Astrocyte (in vitro differentiated cells and primary cell): Measurements from ENCODE around the gene CTNND2. TPM values are rescaled to one million over a fixed set of nuclear protein-coding genes. Genes with fewer than 3 reads are reported as not detected.
"Not testable (repeated sequence)": the region's sequence is repeated elsewhere in the genome, so short reads cannot be mapped to it uniquely, and the experiment has no call there.

Experiments
- DNase-seq: peaks from one replicate; pipeline ENCODE4 v3.0.0-alpha.2; 2010; ENCODE audit warnings: low read depth
- FAIRE-seq: peaks from 2 replicates; lab custom pipeline; 2011; peaks lifted over from hg19 to GRCh38; lab: Jason Lieb, UNC
- H2AFZ ChIP-seq: 2 replicates; pipeline ENCODE4 v1.6.0; 2012; ENCODE audit warnings: low read depth, low read length, inconsistent platforms
- H3K27ac ChIP-seq: 2 replicates; pipeline ENCODE4 v1.5.1; 2011; ENCODE audit warnings: low read depth, low read length, inconsistent platforms
- H3K27me3 ChIP-seq: 2 replicates; pipeline ENCODE4 v1.6.0; 2011; ENCODE audit warnings: low read length, inconsistent platforms; ENCODE audit not compliant: insufficient read depth
- H3K36me3 ChIP-seq: 2 replicates; pipeline ENCODE4 v1.5.1; 2011; ENCODE audit warnings: low read length, inconsistent platforms; ENCODE audit not compliant: insufficient read depth
- H3K4me1 ChIP-seq: 2 replicates; pipeline ENCODE4 v1.5.1; 2011; ENCODE audit warnings: low read length, inconsistent platforms; ENCODE audit not compliant: insufficient read depth
- H3K4me2 ChIP-seq: 2 replicates; pipeline ENCODE4 v1.6.0; 2012; ENCODE audit warnings: low read length, inconsistent platforms
- H3K4me3 ChIP-seq: 2 replicates; pipeline ENCODE4 v1.5.1; 2011; ENCODE audit warnings: low read depth, mild to moderate bottlenecking, low read length, inconsistent platforms; ENCODE audit not compliant: insufficient read depth
- H3K79me2 ChIP-seq: 2 replicates; pipeline ENCODE4 v1.6.0; 2012; ENCODE audit warnings: mild to moderate bottlenecking, low read length, inconsistent platforms; ENCODE audit not compliant: insufficient read depth
- H3K9ac ChIP-seq: 2 replicates; pipeline ENCODE4 v1.6.0; 2012; ENCODE audit warnings: mild to moderate bottlenecking, low read length, inconsistent platforms
- H3K9me3 ChIP-seq: 2 replicates; pipeline ENCODE4 v1.5.1; 2012; ENCODE audit warnings: low read depth, mild to moderate bottlenecking, low read length, inconsistent platforms; ENCODE audit not compliant: insufficient read depth
- H4K20me1 ChIP-seq: 2 replicates; pipeline ENCODE4 v1.6.0; 2012; ENCODE audit warnings: low read length, inconsistent platforms; ENCODE audit not compliant: insufficient read depth
- H3K27ac Mint-ChIP-seq: one replicate; pipeline ENCODE4 v1.8.0; 2021; ENCODE audit warnings: mild to moderate bottlenecking, mixed read lengths; ENCODE audit not compliant: unreplicated experiment
- H3K27me3 Mint-ChIP-seq: one replicate; pipeline ENCODE4 v1.8.0; 2021; ENCODE audit warnings: low read depth, mixed read lengths; ENCODE audit not compliant: unreplicated experiment
- H3K36me3 Mint-ChIP-seq: one replicate; pipeline ENCODE4 v1.8.0; 2021; ENCODE audit warnings: low read depth, mixed read lengths; ENCODE audit not compliant: unreplicated experiment
- H3K4me1 Mint-ChIP-seq: one replicate; pipeline ENCODE4 v1.8.0; 2021; ENCODE audit warnings: low read depth, mixed read lengths; ENCODE audit not compliant: unreplicated experiment
- H3K4me3 Mint-ChIP-seq: one replicate; pipeline ENCODE4 v1.8.0; 2021; ENCODE audit warnings: mild to moderate bottlenecking, moderate library complexity, mixed read lengths; ENCODE audit not compliant: unreplicated experiment
- H3K9me3 Mint-ChIP-seq: one replicate; pipeline ENCODE4 v1.8.0; 2021; ENCODE audit warnings: mild to moderate bottlenecking, mixed read lengths; ENCODE audit not compliant: unreplicated experiment
- EZH2 ChIP-seq: IDR thresholded peaks from 2 replicates; pipeline ENCODE4 v1.6.1; 2012; ENCODE audit warnings: mild to moderate bottlenecking, low read length, inconsistent platforms; ENCODE audit not compliant: insufficient read depth
- total RNA-seq: library from RNA; stranded (reverse); gene quantifications from 2 replicates; pipeline ENCODE4 v1.2.1, GENCODE V29; 2021
- TF ChIP-seq, protein P1 (sequence below): IDR thresholded peaks from 2 replicates; pipeline ENCODE4 v1.5.1; 2011; ENCODE audit warnings: low read depth, mild to moderate bottlenecking, inconsistent platforms, low read length, moderate library complexity; ENCODE audit not compliant: insufficient read depth

Gene CTNND2
- total RNA-seq, 1 donor from 2014 or later, result 4.5 TPM

DNA sequence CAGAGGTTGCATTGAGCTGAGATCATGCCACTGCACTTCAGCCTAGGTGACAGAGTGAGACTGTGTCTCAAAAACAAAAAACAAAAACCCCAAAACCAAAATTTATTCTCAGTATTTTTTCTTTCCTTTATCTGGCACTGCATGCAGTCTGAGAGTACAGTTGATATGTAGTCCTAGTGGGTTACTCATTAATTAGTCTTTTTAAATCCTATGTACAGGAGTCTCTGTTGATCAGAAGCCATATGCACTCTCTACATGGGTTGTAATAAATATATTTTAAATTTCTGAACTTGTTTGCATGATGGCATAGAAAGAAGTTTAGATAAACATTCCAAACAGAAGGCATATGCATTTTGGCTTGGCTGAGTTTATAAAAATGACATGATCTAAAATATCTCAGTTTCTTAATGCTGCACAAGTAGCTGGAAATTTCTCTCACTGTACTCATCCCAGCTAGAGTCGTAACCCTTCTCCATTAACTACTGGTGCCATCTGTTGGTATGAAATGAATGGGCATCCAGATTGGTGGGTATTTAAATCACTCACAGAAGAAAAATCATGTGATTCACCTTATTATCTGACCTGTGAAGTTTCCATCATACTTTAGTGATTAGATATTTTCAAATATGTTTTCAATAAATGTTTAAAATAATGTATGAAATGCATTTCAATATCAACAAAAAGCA is 284.8 kb downstream of the CTNND2 start:
- Mint-ChIP-seq H3K36me3 (no peaks in the 10 kb centered on the region), H3K27ac (no peak overlapping the region), H3K27me3 (no peaks in the 10 kb centered on the region), H3K4me3 (no peak overlapping the region), H3K4me1 (peaks cover 7% of the 10 kb centered on the region), H3K9me3 (peaks cover 1% of the 10 kb centered on the region)
- Histone ChIP-seq H3K27ac (no peak overlapping the region), H3K4me2 (no peak overlapping the region), H3K4me1 (no peaks in the 10 kb centered on the region), H3K36me3 (no peaks in the 10 kb centered on the region), H3K79me2 (no peaks in the 10 kb centered on the region), H2AFZ (no peak overlapping the region), H3K9me3 (no peaks in the 10 kb centered on the region), H3K27me3 (no peaks in the 10 kb centered on the region), H4K20me1 (no peaks in the 10 kb centered on the region), H3K4me3 (no peak overlapping the region), H3K9ac (no peak overlapping the region)
- no peak for TF ChIP-seq EZH2
- TF ChIP-seq, protein P1, sequence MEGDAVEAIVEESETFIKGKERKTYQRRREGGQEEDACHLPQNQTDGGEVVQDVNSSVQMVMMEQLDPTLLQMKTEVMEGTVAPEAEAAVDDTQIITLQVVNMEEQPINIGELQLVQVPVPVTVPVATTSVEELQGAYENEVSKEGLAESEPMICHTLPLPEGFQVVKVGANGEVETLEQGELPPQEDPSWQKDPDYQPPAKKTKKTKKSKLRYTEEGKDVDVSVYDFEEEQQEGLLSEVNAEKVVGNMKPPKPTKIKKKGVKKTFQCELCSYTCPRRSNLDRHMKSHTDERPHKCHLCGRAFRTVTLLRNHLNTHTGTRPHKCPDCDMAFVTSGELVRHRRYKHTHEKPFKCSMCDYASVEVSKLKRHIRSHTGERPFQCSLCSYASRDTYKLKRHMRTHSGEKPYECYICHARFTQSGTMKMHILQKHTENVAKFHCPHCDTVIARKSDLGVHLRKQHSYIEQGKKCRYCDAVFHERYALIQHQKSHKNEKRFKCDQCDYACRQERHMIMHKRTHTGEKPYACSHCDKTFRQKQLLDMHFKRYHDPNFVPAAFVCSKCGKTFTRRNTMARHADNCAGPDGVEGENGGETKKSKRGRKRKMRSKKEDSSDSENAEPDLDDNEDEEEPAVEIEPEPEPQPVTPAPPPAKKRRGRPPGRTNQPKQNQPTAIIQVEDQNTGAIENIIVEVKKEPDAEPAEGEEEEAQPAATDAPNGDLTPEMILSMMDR, result peak; percentile 42
- DNase-seq (peak; percentile 32), FAIRE-seq (no peak)

GRCh38 chr5:11617080-11617479 is 287.2 kb downstream of the CTNND2 start:
- Mint-ChIP-seq H3K4me1 (peaks cover 7% of the 10 kb centered on the region), H3K27me3 (no peaks in the 10 kb centered on the region), H3K4me3 (no peak overlapping the region), H3K9me3 (no peaks in the 10 kb centered on the region), H3K27ac (no peak overlapping the region), H3K36me3 (no peaks in the 10 kb centered on the region)
- FAIRE-seq (no peak), DNase-seq (peak; percentile 8)
- Histone ChIP-seq H3K27ac (no peak overlapping the region), H3K4me1 (no peaks in the 10 kb centered on the region), H3K27me3 (no peaks in the 10 kb centered on the region), H2AFZ (no peak overlapping the region), H3K9ac (no peak overlapping the region), H3K36me3 (no peaks in the 10 kb centered on the region), H4K20me1 (no peaks in the 10 kb centered on the region), H3K9me3 (no peaks in the 10 kb centered on the region), H3K4me3 (no peak overlapping the region), H3K79me2 (no peaks in the 10 kb centered on the region), H3K4me2 (no peak overlapping the region)
- TF ChIP-seq, protein P1, result no peak
- TF ChIP-seq EZH2, result no peak

- not testable (repeated sequence) for H2AFZ ChIP-seq, H4K20me1 ChIP-seq, H3K4me3 Mint-ChIP-seq, H3K27ac ChIP-seq, H3K4me1 Mint-ChIP-seq, H3K27ac Mint-ChIP-seq, H3K9me3 Mint-ChIP-seq, H3K9ac ChIP-seq, H3K36me3 Mint-ChIP-seq, H3K9me3 ChIP-seq, H3K27me3 ChIP-seq, H3K36me3 ChIP-seq, H3K4me2 ChIP-seq, FAIRE-seq, H3K27me3 Mint-ChIP-seq, H3K4me3 ChIP-seq, H3K4me1 ChIP-seq, H3K79me2 ChIP-seq, DNase-seq
These were observed 287.6 kb downstream of the CTNND2 start for GRCh38 chr5:11616624-11617023.
